Skeletal muscle satellite cell (primary cell): ENCODE measurements around the gene TMIGD1. TPM values are rescaled to one million over a fixed set of nuclear protein-coding genes. Genes with fewer than 3 reads are reported as not detected.

ENCODE experiments used
- H3K27me3 ChIP-seq: 2 replicates; pipeline ENCODE4 v1.7.0; 2013; ENCODE audit warnings: low read length; ENCODE audit not compliant: control insufficient read depth, insufficient read depth
- H3K36me3 ChIP-seq: 2 replicates; pipeline ENCODE4 v1.7.0; 2013; ENCODE audit warnings: mild to moderate bottlenecking, control low read depth, low read length; ENCODE audit not compliant: insufficient read depth
- H3K4me1 ChIP-seq: 2 replicates; pipeline ENCODE4 v1.7.0; 2013; ENCODE audit warnings: low read length; ENCODE audit not compliant: control insufficient read depth, insufficient read depth
- H3K4me2 ChIP-seq: 2 replicates; pipeline ENCODE4 v1.7.0; 2013; ENCODE audit warnings: mild to moderate bottlenecking, low read length
- H3K4me3 ChIP-seq: 2 replicates; pipeline ENCODE4 v1.7.0; 2013; ENCODE audit warnings: low read length
- H3K9ac ChIP-seq: 2 replicates; pipeline ENCODE4 v1.7.0; 2013; ENCODE audit warnings: mild to moderate bottlenecking, low read depth, low read length, moderate library complexity
- H3K9me3 ChIP-seq: replicated peaks from 2 replicates; pipeline ENCODE4 v1.7.0; 2013; ENCODE audit warnings: mild to moderate bottlenecking, control low read depth, low read length
- small RNA-seq: library from RNA; depleted of rRNA; stranded (forward); fragments of <200 nt; gene quantifications from one replicate; pipeline ENCODE3, GENCODE V24; 2012

Gene TMIGD1

DNA sequence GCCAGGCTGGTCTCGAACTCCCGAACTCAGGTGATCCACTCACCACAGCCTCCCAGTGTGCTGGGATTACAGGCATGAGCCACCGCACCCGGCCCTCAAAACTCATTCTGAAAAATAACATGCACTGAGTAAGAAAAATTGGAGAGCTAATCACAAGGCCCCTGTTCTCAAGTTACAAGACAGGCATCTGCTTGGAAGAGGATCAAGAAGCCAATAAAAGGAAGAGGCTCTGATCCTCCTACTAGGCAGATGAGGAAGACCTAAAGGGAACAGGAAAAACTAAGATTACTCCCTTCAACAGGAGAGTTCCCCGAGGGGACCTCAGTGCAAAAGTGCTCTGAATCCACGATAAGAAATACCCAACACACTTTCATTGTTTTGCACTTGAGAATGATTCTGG lies 60.5 kb downstream of the TMIGD1 start:
- Histone ChIP-seq H3K36me3 (peaks cover 52% of the 10 kb centered on the region), H3K9ac (no peak overlapping the region), H3K27me3 (no peaks in the 10 kb centered on the region), H3K4me1 (peaks cover 4% of the 10 kb centered on the region), H3K9me3 (no peaks in the 10 kb centered on the region), H3K4me3 (no peak overlapping the region), H3K4me2 (no peak overlapping the region)

- Histone ChIP-seq H3K4me2 (no peak overlapping the region), H3K9me3 (no peaks in the 10 kb centered on the region), H3K27me3 (no peaks in the 10 kb centered on the region), H3K4me1 (peaks cover 4% of the 10 kb centered on the region), H3K4me3 (no peak overlapping the region), H3K9ac (no peak overlapping the region), H3K36me3 (peaks cover 45% of the 10 kb centered on the region)
These were observed 62.8 kb downstream of the TMIGD1 start for GRCh38 chr17:30271102-30271501.

GRCh38 chr17:30267625-30268024 lies 66.2 kb downstream of the TMIGD1 start:
- H3K9ac ChIP-seq, result no peak overlapping the region
- H3K4me2 ChIP-seq, result no peak overlapping the region
- H3K36me3 ChIP-seq, result peaks cover 51% of the 10 kb centered on the region
- H3K4me3 ChIP-seq, result no peak overlapping the region
- H3K4me1 ChIP-seq, result peaks cover 10% of the 10 kb centered on the region
- no peaks in the 10 kb centered on the region for H3K9me3 ChIP-seq
- no peaks in the 10 kb centered on the region for H3K27me3 ChIP-seq

Small RNAs within 50 kb of the gene (small RNA-seq; reads per million reads assigned to genes)
- not detected for gene RF00019
- not detected for gene RNU6-1267P
- gene RNU6-990P, result not detected
